SU-DHL-6 (cell line): ENCODE data around the gene DUSP16.

ENCODE experiments used
- H2AFZ ChIP-seq: fragments of 200-600 bp; sonication (generic); 2 replicates; pipeline ENCODE4 v1.6.1; 2014; ENCODE audit warnings: low read depth, mild to moderate bottlenecking, moderate library complexity, mixed read lengths, antibody characterized with exemption, low read length; ENCODE audit not compliant: severe bottlenecking
- H3F3A ChIP-seq: fragments of 200-600 bp; shearing (Covaris generic); 2 replicates; pipeline ENCODE4 v1.6.0; 2016; ENCODE audit warnings: antibody characterized with exemption, mild to moderate bottlenecking; ENCODE audit not compliant: insufficient read depth
- H3K27ac ChIP-seq: fragments of 200-600 bp; sonication (generic); 2 replicates; pipeline ENCODE4 v1.5.1; 2016; ENCODE audit warnings: low read depth, mild to moderate bottlenecking, low read length, moderate library complexity, mixed read lengths
- H3K27me3 ChIP-seq: fragments of 200-600 bp; sonication (generic), shearing (Covaris generic); 2 replicates; pipeline ENCODE4 v1.6.0; 2014; ENCODE audit warnings: mild to moderate bottlenecking, low read length
- H3K36me3 ChIP-seq: fragments of 200-600 bp; sonication (generic); 2 replicates; pipeline ENCODE4 v1.6.1; 2014; ENCODE audit warnings: mild to moderate bottlenecking, low read length, mixed read lengths
- H3K4me2 ChIP-seq: fragments of 300-600, 200-600 bp; shearing (Covaris generic), sonication (generic); 2 replicates; pipeline ENCODE4 v1.6.0; 2014; ENCODE audit warnings: low read length, low read depth, mild to moderate bottlenecking; ENCODE audit not compliant: poor library complexity, severe bottlenecking
- H3K4me3 ChIP-seq: fragments of 200-600 bp; sonication (generic); 2 replicates; pipeline ENCODE4 v1.5.1; 2014; ENCODE audit warnings: antibody characterized with exemption, low read length, mild to moderate bottlenecking, mixed read lengths; ENCODE audit not compliant: insufficient read depth, poor library complexity, severe bottlenecking
- H3K79me2 ChIP-seq: fragments of 200-600 bp; sonication (generic); 2 replicates; pipeline ENCODE4 v1.6.1; 2014; ENCODE audit warnings: mild to moderate bottlenecking, low read length, moderate library complexity; ENCODE audit not compliant: insufficient read depth
- H3K9ac ChIP-seq: fragments of 200-600 bp; sonication (generic); 2 replicates; pipeline ENCODE4 v1.7.0; 2014; ENCODE audit warnings: mild to moderate bottlenecking, low read length
- H3K9me2 ChIP-seq: fragments of 200-600 bp; sonication (generic); replicated peaks from 2 replicates; pipeline ENCODE4 v1.6.1; 2014; ENCODE audit warnings: low read length; ENCODE audit not compliant: insufficient read depth
- H3K9me3 ChIP-seq: fragments of 200-600 bp; sonication (generic); 2 replicates; pipeline ENCODE4 v1.6.1; 2014; ENCODE audit warnings: low read length, mixed read lengths; ENCODE audit not compliant: insufficient read depth
- H4K20me1 ChIP-seq: fragments of 200-600 bp; sonication (generic); 2 replicates; pipeline ENCODE4 v1.6.1; 2014; ENCODE audit warnings: low read depth, mild to moderate bottlenecking, antibody characterized with exemption, low read length, moderate library complexity, mixed read lengths
- EZH2phosphoT487 ChIP-seq: fragments of 200-600 bp; sonication (generic), shearing (Covaris generic); conservative IDR thresholded peaks from 2 replicates; pipeline ENCODE4 v1.6.1; 2018; ENCODE audit warnings: mild to moderate bottlenecking, antibody characterized with exemption, low read length, moderate library complexity, mixed read lengths
- TF ChIP-seq, protein P1 (sequence below): fragments of 200-600 bp; sonication (generic); IDR thresholded peaks from one replicate; pipeline ENCODE4 v1.5.1; 2017; ENCODE audit warnings: antibody characterized with exemption, mild to moderate bottlenecking, low read length, moderate library complexity; ENCODE audit not compliant: insufficient read depth, poor library complexity, severe bottlenecking

The DUSP16 gene

DNA sequence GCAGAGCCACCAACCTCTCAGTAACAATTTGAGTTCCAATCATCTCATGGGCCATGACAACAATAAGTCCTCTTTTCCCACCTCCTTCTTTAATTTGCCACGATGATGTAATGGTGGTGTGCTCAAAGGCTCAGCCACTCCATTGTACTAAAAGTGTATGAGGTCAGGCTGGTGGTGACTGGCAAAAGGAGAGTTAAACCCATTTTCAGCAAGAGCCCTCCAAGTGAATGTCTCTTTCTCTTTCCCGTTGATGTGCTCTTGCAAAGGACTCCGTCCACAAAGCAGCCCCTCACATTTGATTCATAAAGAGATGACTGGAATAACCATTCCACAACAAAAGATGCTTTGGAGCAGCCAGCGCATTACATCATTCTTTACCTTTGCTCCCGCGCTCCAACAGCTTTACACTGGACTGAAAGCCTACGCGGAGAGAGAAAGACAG, 41.6 kb downstream of the DUSP16 start:
- Histone ChIP-seq H3K9ac (no peak overlapping the region), H3K36me3 (no peaks in the 10 kb centered on the region), H3K27ac (no peak overlapping the region), H3K27me3 (no peaks in the 10 kb centered on the region), H3K9me2 (no peaks in the 10 kb centered on the region), H2AFZ (no peak overlapping the region), H4K20me1 (no peaks in the 10 kb centered on the region), H3K79me2 (no peaks in the 10 kb centered on the region), H3K4me2 (no peak overlapping the region), H3K9me3 (no peaks in the 10 kb centered on the region), H3K4me3 (no peak overlapping the region), H3F3A (no peaks in the 10 kb centered on the region)
- TF ChIP-seq, protein P1, sequence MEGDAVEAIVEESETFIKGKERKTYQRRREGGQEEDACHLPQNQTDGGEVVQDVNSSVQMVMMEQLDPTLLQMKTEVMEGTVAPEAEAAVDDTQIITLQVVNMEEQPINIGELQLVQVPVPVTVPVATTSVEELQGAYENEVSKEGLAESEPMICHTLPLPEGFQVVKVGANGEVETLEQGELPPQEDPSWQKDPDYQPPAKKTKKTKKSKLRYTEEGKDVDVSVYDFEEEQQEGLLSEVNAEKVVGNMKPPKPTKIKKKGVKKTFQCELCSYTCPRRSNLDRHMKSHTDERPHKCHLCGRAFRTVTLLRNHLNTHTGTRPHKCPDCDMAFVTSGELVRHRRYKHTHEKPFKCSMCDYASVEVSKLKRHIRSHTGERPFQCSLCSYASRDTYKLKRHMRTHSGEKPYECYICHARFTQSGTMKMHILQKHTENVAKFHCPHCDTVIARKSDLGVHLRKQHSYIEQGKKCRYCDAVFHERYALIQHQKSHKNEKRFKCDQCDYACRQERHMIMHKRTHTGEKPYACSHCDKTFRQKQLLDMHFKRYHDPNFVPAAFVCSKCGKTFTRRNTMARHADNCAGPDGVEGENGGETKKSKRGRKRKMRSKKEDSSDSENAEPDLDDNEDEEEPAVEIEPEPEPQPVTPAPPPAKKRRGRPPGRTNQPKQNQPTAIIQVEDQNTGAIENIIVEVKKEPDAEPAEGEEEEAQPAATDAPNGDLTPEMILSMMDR, result no peak
- no peak for TF ChIP-seq EZH2phosphoT487

DNA sequence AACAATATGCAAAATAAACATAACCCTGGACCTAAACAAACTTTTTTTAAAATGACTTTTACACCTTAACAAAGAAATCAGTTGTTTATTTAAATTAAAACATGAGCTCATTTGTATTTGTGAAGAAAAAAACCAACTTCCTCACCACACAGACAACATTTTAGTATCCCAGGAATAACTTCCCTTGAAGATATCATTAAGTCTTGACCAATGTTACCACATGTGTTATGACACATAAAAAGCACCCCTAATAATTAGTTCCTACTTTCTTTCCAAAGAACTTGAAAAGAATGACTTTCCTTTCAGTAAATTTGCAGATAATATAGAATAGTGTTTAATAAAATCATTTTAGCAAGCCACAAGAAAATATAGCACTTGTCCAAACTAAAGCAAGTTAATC, 42.4 kb downstream of the DUSP16 start:
- TF ChIP-seq, protein P1, result no peak
- no peaks in the 10 kb centered on the region for H3K9me3 ChIP-seq
- no peaks in the 10 kb centered on the region for H4K20me1 ChIP-seq
- no peaks in the 10 kb centered on the region for H3K79me2 ChIP-seq
- no peaks in the 10 kb centered on the region for H3K9me2 ChIP-seq
- H3K4me2 ChIP-seq, result no peak overlapping the region
- H3K36me3 ChIP-seq, result no peaks in the 10 kb centered on the region
- no peak overlapping the region for H2AFZ ChIP-seq
- no peaks in the 10 kb centered on the region for H3K27me3 ChIP-seq
- H3F3A ChIP-seq, result no peaks in the 10 kb centered on the region
- H3K9ac ChIP-seq, result no peak overlapping the region
- H3K27ac ChIP-seq, result no peak overlapping the region
- no peak overlapping the region for H3K4me3 ChIP-seq

DNA sequence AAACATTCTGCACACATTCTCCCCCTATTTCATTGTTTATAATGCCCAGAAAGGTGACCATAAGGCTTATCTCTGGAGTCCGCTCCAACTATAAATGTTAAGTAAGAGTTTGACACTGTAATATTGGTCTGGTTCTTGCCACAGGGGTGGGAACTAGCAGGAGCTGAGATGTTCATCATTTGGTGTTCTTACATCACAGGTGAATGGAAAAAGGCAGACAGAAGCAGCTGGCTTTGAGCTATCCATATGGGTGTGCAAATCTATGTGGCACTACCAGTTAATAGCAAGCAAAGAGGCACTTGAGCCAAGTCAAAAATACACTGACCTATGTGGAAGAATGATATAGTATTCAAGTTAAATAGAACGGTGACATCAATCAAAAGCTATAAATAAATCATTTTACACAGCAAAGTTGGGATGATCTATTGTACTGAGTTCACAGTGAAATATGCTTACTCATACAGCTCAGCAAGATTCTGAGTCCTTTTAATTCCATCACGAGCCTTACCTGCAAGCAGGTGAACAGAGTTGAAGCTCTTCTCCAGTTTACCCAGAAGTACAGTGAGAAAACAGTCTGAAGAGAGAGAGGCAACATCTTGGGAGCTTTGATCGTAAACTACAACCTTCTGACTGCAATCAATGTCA, 43.2 kb downstream of the DUSP16 start:
- no peaks in the 10 kb centered on the region for H3K79me2 ChIP-seq
- no peak overlapping the region for H2AFZ ChIP-seq
- no peak overlapping the region for H3K4me2 ChIP-seq
- no peaks in the 10 kb centered on the region for H3K27me3 ChIP-seq
- H3K9me3 ChIP-seq, result no peaks in the 10 kb centered on the region
- no peak for TF ChIP-seq EZH2phosphoT487
- TF ChIP-seq, protein P1, result no peak
- no peak overlapping the region for H3K9ac ChIP-seq
- H4K20me1 ChIP-seq, result no peaks in the 10 kb centered on the region
- no peaks in the 10 kb centered on the region for H3K9me2 ChIP-seq
- H3K4me3 ChIP-seq, result no peak overlapping the region
- H3K36me3 ChIP-seq, result no peaks in the 10 kb centered on the region
- H3K27ac ChIP-seq, result no peak overlapping the region
- no peaks in the 10 kb centered on the region for H3F3A ChIP-seq
